ENCODE results near the gene SOST.

GRCh38 chr17:43707184-43707583 lies 51.4 kb downstream of the SOST start:
- TF ChIP-seq CTCF (tag by site-specific recombination; IDR thresholded peaks at IDR 0.05) (no peak), ZNF610 (tag by site-specific recombination; IDR thresholded peaks at IDR 0.05; ENCODE audit: borderline replicate concordance) (no peak), PATZ1 (tag by site-specific recombination; IDR thresholded peaks at IDR 0.05) (no peak), SP3 (tag by site-specific recombination; IDR thresholded peaks at IDR 0.05) (no peak), ZNF366 (tag by site-specific recombination; conservative IDR thresholded peaks at IDR 0.05) (no peak), ZNF501 (tag by site-specific recombination; IDR thresholded peaks at IDR 0.05) (no peak), ZNF184 (tag by site-specific recombination; IDR thresholded peaks at IDR 0.05) (no peak), ZNF221 (tag by site-specific recombination; IDR thresholded peaks at IDR 0.05; ENCODE audit: borderline replicate concordance) (no peak), ZNF580 (tag by site-specific recombination; IDR thresholded peaks at IDR 0.05) (no peak), KLF16 (tag by site-specific recombination; IDR thresholded peaks at IDR 0.05) (no peak), ZSCAN4 (tag by site-specific recombination; IDR thresholded peaks at IDR 0.05) (no peak)
